ENCODE measurements around the gene EP400.

Gene EP400, protein sequence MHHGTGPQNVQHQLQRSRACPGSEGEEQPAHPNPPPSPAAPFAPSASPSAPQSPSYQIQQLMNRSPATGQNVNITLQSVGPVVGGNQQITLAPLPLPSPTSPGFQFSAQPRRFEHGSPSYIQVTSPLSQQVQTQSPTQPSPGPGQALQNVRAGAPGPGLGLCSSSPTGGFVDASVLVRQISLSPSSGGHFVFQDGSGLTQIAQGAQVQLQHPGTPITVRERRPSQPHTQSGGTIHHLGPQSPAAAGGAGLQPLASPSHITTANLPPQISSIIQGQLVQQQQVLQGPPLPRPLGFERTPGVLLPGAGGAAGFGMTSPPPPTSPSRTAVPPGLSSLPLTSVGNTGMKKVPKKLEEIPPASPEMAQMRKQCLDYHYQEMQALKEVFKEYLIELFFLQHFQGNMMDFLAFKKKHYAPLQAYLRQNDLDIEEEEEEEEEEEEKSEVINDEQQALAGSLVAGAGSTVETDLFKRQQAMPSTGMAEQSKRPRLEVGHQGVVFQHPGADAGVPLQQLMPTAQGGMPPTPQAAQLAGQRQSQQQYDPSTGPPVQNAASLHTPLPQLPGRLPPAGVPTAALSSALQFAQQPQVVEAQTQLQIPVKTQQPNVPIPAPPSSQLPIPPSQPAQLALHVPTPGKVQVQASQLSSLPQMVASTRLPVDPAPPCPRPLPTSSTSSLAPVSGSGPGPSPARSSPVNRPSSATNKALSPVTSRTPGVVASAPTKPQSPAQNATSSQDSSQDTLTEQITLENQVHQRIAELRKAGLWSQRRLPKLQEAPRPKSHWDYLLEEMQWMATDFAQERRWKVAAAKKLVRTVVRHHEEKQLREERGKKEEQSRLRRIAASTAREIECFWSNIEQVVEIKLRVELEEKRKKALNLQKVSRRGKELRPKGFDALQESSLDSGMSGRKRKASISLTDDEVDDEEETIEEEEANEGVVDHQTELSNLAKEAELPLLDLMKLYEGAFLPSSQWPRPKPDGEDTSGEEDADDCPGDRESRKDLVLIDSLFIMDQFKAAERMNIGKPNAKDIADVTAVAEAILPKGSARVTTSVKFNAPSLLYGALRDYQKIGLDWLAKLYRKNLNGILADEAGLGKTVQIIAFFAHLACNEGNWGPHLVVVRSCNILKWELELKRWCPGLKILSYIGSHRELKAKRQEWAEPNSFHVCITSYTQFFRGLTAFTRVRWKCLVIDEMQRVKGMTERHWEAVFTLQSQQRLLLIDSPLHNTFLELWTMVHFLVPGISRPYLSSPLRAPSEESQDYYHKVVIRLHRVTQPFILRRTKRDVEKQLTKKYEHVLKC (N-terminal part only)

DNA sequence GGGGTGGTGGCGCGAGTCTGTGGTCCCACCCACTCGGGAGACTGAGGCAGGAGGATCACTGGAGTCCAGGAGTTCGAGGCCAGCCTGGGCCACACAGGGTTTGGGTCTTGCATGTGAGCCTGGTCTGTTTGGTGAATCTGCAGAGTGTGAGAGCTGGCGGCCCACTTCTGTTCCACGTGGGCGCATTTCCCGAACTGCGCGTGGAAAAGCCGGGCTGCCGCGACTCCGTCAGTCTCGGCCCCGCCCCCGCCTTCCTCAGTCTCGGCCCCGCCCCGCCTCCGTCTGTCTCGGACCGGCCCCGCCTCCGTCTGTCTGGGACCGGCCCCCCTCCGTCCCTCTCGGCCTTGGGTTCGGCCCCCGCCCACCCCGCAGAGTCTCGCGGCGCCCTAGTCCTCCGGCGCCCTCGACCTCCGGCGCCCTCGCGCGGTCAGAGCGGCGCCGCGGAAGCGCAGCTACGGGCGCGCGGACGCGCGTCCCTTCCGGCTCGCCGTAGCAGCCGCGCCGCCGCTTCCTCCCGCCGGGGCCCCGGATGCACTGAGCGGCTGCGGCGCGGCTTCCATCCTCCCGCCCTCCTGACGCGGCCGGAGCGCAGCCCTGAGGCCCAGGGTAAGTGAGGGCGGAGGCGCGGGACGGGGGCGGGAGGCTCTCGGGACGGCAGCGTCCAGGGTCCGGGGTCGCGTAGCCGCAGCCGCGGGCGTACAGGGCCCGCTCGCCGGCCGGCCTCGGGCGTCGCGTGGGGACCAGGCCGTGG lies at the start of gene EP400:
Gene EP400, plus strand, starts transcription at position 512 of the 751 bp plus-strand sequence. CDS start 10,678 bp downstream, outside the sequence.
- DNase-seq (ENCODE audit: low spot score): peak; percentile 86

DNA sequence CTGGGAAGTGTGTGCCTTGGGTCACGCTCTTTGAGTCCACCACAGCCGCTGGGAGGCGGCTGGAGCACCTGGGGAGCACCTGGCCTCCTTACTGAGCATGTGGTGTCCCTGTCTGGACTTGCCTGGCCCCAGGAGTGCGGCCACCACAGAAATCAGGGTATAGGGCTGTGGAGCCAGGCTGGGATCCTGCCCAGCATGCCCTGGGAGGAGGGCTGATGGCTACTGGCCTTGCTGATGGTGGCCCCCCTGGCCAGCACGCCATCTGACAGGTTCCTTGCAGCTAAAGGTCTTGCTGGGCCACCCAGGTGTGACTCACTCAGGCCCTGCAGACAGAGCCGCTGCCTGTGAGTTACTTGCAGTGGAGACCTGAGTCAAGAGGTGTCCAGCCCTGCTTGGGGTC lies 49.3 kb upstream of the EP400 start:
- no peak for DNase-seq (ENCODE audit: low spot score)

DNA sequence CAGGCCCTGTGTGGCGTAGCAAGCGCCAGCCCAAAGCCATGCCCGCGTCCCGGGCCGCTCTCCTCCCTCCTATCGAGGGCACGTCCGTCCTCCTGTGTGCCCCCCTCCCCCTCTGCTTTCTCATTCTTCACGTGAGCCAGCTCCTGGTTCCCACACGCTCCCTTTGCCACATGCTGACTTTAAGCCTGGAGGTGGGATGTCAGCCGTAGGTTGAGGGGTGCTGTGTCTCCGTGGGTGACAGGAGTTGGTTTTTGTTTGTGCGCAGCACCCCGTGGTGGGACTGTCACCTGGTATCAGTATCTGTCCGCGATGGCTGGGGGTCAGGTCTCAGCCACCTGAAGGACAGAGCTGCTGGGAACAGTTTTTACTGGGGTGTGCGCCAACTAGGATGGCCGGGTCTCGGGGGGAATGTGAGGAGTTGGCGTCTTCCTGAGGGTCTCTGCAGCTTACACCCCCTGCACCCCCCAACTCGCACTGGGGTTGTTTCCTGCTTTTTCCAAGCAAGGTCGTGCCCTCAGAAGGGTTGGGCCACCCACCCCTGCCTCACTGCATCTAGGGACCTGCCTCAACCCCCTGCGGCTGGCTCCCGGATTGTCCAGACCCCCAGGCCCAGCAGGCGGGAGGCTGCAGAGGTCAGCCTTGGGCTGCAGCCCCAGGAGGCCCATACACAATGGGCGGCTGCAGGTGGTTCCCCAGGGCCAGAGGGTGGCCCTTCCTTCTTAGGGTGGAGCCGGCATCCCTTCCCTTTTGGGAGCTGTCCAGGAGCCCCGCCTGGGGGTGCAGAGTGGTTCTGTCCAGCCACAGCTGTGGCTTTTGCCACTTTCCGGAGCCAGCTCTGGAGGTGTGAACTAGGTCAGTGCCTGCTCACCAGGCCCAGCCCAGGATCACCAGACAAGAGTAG lies 48.1 kb upstream of the EP400 start:
- DNase-seq (ENCODE audit: low spot score): no peak

DNA sequence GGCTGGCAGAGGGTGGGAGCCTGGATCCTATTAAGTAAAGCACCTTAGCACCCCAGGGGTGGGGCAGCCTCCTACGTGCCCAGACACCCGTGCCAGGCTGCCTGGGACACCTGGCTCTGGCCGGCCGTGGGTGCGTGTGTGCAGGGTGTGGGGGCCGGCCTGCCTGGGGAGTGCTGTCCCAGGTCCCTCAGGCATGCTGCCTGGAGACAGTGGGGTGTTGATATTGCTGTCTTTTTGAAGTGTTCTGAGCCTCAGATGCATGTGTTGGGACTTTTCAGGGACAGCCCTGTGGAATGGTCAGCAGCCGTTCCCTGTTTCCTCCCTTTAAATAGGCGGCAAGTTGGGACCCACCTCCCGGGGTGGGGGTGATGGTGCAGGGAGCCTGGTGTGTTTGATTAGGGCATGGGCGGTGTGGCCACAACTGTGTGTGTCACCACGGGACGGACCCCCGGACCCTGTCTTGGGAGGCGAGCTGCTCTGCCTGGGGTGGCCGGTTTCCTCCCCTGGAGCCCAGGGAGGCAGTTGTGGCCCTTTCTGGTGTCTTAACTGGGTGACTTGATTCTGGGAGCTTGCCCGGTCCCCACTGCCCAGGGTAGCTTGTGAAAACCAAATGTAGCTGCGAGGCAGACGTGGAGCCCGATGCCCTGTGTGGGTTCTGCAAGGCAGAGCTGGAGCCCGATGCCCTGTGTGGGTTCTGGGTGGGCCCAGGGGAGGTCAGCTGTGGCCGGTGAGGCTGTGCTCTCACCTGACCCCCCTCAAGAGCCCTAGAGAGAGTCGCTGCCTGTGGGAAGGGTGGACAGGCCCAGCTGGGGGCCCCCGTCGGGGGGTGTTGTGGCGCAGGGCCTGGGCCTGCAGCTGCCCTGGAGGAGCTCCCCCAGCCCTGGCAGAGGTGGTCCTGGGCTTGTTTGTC lies 47.2 kb upstream of the EP400 start:
- DNase-seq (ENCODE audit: low spot score): no peak

DNA sequence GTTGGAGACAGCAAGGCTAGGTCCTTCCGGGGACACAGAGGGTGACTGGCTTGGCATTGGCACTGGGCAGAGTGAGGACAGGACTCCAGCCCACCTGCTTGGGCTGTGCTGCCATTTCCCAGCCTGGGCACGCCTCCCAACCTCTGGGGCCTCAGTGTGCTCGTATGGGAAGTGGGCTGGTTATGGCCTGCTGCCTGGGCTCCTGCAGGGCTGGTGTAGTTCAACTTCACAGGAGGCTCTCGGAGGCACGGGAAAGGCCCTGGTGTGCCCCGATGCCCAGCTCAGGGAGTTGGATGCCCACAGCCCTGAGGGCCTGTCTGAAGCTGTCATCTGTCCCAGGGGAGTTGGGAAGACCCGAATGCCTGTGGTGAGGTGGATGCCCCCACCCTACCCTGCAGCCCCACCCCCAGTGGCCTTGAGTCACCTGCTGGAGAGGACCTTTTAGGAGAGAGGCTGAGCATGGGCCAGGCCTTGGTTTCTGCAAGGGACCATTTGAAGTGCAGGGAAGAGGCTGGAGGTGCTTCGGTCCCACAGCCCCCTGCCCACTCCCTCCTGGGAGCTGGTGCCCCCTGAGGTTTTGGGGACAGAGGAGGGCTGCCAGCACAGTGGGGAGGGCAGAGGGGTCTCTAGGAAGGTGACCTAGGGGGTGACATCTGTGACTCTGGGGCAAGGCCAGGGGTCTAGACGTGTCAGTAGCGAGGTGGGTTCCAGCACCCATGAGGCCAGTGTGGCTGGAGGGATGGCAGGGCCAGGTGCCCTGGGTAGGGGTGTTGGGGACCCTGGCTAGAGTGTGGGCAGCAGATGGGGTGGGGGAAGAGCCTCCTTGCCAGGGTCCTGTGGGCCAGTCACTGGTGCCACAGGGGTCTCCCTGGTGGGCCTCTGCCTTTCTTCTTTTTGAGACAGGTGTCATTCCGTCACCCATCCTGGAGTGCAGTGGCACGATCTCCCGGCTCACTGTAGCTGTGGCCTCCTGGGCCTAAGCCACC lies 46.2 kb upstream of the EP400 start:
- no peak for DNase-seq (ENCODE audit: low spot score)

DNA sequence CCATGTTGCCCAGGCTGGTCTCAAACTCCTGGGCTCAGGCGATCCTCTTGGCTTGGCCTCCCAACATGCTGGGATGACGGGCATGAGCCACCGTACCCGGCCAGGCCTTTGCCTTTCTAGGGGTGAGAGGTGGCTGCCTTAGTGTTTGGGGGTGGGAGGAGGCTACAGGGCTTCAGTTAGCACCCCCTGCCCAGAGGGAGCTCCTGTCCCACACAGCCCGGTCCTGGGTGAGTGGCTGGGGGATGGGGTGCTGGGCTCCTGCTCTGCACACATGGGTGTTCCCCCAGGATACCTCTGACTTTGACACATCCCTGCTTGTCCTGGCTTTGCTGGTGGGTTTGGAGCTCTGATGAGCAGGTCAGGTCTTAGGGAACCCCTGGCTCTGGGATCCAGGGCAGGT lies 45.4 kb upstream of the EP400 start:
- no peak for DNase-seq (ENCODE audit: low spot score)

DNA sequence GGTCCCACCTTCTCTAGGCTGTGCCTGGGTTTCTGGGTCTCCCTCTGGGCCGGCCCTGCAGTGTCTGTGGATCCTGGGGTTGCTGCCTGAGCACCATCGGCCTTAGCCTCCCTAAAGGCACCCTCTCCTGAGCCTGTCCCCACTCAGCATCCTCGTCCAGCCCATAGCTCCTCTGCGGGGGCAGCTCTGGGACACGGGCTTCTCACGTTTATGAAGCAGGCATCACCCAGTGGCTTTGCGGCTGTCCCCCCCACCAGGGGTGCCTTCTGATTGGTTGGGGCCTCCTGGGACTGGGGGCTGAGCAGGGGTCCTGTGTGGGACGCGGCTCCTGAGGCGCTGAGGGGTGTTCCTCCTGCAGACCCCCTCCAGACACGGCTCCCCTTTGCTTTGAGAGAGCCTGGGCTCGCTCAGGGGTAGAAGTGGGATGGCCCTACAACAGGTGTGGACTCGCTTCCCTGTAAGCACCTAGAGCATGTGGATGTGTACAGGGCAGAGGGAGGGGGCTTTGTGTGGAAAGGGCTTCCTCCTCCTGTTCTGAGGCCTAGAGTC lies 44.6 kb upstream of the EP400 start:
- DNase-seq (ENCODE audit: low spot score): no peak

DNA sequence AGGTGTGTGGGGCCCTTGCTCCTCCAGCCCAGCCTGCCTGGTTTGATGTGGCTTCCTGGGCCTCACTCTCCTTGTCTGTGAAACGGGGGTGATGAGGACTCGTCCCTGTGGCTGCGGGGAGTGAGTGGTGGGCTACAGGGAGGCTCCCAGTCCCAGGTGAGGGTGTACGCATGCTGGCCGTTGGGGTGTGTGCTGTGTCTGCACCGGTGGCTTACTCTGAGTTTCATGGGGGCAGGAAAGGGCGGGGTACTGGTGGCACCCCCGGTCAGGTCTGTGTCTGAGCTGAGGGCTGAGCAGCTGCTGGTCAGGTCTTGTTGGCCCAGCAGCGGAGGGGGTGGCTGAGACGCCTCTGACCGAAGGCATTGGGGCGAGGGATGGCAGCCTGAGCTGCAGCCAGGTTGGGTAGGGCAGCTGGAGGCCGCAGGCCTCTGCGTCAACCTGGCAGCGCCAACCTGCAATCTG lies 44.1 kb upstream of the EP400 start:
- no peak for DNase-seq (ENCODE audit: low spot score)

DNA sequence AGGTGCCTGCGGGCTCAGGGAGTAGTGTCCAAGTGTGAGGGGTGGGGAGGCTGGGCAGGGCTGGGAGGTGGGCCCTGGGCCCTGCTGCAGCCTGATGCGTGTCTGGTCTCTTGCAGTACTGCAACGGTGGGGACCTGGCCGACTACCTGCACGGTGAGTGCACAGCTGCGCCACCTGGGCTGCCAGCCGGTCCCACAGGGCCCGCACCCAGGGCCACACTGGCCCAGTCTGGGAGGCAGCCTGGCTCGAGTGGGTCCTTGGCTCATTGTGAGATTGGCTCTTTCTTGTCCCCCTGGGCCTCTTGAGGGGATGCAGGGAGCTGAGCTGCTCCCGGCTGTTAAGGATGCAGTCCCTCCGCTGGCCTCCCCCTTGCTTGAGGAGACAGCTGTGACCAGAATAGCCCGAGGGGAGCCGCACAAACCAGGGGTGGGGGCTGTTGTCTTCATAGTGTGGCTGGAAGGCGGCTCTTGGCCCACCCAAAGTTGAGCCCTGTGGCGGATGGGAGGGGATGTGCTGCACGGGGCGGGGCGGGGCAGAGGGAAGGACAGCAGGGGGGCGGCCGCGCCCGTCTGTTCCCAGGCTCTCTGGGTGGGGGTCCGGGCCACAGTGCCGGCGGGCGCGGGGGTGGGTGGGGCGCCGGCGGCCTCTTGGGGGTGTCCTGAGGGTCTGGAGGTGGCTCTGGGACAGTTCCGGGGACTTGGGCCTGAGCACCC lies 42.2 kb upstream of the EP400 start:
- DNase-seq (ENCODE audit: low spot score): no peak

DNA sequence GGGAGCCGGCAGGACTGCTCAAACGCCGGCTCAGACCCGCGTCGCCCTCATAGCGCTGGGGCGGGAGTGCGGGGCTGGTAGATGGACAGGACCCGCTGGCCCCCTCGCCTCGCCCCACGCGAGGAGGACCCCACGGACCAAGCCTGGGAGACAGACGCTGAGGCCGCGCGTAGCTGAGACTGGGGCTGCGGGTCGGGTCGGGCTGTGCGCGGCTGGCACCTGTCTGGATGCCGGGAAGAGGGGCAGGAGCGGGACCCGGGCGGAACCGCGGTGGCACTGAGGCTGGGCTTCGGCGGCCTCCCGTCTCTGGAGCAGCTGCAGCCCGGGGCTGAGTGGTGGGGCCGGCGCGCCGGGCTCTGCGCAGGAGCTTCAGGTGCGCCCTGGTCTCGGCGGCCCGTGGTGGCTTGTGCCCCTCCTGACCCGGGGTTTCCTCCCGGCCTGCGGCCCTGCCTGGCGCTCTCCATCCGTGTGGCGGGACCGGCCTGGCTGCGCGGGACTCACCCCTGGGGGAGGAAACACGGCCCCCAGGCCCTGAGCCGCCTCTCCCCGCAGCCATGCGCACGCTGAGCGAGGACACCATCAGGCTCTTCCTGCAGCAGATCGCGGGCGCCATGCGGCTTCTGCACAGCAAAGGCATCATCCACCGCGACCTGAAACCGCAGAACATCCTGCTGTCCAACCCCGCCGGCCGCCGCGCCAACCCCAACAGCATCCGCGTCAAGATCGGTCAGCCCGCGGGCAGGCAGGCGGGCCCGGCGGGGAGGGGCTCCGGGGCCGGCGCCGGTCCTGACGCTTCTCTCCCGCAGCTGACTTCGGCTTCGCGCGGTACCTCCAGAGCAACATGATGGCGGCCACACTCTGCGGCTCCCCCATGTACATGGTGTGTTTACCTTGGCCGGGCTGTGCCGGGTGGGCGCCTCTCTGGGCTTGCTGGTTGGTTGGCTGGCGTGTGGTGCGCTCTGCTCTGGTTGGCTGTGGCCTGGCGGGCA lies 41.4 kb upstream of the EP400 start:
- no peak for DNase-seq (ENCODE audit: low spot score)

DNA sequence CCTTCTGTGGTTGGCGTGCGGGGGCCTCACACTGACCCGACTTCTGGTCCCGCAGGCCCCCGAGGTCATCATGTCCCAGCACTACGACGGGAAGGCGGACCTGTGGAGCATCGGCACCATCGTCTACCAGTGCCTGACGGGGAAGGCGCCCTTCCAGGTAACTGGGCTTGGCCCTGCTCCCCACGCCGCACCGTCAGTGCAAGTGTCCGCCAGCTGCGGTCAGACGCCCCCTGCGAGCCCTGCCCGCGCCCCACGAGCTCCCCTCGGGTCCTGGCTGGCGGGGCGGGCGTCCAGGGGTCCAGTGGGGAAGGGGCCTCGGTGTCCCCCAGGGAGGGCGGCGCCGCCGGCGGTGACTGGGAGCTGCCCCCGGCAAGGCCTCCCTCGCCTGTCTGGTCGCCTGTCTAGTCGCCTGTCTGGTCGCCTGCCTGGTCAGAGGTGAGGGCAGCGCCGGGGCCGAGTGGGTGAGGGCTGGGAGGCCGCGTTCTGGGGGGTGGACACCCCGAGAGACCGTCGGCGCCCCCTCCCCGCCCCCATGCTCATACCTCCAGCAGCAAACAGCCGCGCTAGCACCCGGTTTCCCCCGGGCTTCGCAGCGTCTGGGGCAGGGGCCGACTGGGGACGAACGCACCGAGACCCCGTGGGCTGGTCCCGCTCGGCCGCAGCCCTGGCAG lies 40.5 kb upstream of the EP400 start:
- DNase-seq (ENCODE audit: low spot score): no peak

DNA sequence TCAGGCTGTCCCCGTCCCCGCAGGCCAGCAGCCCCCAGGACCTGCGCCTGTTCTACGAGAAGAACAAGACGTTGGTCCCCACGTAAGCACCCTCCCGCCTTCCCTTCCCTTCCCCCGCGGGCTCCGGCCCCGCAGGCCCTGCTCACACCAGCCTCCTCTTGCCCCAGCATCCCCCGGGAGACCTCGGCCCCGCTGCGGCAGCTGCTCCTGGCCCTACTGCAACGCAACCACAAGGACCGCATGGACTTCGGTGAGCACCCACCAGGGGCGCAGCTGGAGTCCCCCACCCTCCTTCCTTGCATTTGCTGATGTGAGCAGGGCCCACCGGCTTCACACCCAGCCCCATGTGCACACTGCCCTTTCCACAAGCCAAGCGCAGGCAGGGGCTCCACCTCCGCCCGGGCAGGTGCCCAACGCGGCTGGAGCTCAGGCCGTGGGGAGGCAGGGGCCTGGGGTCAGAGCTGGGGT lies 40.0 kb upstream of the EP400 start:
- no peak for DNase-seq (ENCODE audit: low spot score)

DNA sequence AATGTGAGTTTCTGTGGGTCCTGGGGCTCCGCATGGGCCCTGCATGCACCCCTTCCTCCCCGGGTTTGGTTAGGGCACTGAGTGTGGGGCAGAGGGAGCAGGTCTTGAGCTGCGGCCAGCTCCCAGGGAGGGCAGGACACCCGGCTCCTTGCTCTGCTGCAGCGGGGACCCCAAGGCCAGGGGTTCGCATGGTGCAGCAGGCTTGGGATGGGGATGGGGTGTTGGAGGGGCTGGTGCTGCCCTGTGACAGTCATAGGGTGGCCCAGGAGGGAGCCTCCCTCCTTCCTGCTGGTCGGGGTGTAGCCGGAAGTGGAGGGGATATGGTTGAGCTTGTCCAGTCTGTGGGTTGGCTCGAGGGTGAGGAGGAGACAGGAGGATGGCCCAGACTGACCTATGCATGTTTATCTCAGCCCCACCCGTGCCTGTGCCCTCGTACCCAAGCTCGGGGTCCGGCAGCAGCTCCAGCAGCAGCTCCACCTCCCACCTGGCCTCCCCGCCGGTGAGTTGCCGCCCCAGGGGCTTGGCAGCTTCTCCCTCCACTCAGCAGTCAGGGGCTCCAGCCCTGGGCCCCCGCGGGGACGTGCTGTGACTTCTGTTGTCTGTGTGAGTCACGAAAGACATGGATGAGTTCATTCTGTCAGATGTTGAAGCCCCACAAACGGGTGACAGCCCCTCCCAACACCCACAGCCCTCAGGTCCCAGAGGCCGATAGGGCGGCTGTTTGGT lies 39.3 kb upstream of the EP400 start:
- DNase-seq (ENCODE audit: low spot score): no peak

DNA sequence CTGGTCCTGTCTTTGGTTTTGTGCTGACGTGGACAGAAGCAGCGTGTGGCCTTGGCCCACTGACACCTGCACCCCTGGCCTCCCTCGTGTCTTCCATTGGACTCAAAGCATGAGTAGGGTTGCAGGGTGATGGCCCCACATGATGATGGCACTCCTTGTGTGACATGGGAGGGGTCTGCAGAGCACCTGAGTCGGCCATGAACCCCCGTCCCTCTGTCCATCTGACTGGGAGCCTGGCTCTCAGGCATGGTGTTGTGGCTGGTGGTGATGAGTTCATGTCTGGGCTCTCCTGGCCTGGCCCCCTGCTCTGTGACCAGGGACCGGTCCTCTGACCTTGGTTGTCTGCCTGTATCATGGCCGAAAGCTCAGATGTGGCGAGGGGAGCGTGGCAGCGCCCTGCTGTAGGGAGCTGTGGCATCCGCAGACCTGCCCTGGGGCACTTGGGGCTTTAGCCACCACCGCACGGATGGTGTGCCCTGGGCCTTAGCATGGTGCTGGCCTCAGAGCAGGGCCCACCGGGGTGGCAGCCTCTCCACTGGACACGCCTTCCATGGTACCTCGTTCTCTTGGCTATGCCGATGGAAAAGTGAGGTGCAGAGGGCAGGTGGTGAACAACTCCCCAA lies 38.6 kb upstream of the EP400 start:
- DNase-seq (ENCODE audit: low spot score): no peak
